HG03432 (cell line): Measurements from ENCODE around the gene CFAP299.
"Not testable (repeated sequence)": the region's sequence is repeated elsewhere in the genome, so short reads cannot be mapped to it uniquely, and the experiment has no call there.

Experiments
- ATAC-seq: cut with Tn5 transposase; IDR thresholded peaks from one replicate; pipeline ENCODE4 v1.9.1; 2021; ENCODE audit warnings: mild to moderate bottlenecking, moderate library complexity; ENCODE audit not compliant: unreplicated experiment

Gene CFAP299

DNA sequence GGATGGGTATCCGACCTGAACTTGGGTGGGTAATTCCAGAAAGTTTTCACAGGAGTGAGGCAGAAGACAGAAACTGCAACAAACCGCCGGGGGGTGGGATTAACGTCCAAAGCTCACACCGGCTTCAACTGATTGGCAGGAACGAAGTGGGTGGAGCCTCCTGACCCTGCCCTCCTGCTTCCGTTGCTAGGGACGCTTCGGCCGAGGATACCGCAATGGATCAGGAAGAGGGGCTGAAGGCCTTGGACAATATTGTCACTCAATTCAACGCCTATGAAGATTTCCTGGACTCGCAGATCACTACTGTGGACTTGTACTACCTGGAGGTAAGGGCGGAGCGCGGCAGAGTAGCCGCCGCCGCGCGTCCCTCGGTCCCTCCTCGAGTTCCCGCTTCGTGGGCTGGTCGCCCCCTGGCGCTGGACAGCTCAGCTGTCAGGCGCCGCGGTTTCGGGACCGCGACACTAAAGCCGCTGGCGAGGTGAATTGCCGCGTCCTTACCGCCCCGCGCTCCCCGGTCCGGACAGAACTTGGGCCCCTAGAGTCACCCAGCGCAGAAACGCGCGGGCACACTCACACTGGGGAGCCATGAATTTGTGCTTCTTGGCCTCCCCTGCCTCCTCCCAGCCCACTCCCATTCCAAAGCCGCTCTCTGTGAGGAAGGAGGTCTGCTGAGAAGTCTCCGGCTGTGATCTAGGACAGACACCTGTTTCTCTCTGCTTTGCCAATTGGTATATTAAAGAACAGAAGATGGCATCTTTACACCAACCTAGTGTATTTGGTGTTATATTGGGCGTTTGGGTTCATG, at the start of gene CFAP299:
TSS of gene CFAP299 (plus strand) at position 177 of the 805 bp plus-strand sequence.
- ATAC-seq: peak; percentile 99

DNA sequence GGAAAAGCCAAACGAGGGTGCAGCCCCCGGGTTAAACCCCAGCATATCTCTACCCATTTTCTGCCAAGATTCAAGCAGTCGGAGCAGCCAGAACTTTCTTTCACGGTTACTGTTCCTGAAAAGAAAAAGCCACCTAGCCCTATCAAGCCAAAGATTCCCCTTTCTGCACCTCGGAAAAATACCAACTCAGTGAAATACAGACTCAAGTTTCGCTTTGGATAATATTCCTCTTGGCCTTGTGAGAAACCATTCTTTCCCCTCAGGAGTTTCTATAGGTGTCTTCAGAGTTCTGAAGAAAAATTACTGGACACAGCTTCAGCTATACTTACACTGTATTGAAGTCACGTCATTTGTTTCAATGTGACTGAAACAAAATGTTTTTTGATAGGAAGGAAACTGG, 49.1 kb upstream of the CFAP299 start:
- ATAC-seq: no peak

DNA sequence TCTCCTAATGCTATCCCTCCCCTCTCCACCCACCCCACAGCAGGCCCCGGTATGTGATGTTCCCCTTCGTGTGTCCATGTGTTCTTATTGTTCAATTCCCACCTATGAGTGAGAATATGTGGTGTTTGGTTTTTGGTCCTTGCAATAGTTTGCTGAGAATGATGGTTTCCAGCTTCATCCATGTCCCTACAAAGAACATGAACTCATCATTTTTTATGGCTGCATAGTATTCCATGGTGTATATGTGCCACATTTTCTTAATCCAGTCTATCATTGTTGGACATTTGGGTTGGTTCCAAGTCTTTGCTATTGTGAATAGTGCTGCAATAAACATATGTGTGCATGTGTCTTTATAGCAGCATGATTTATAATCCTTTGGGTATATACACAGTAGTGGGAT, 44.9 kb upstream of the CFAP299 start:
- not testable (repeated sequence) for ATAC-seq

- no peak for ATAC-seq
Measured at GRCh38 chr4:80294206-80294605, 41.3 kb upstream of the CFAP299 start.

DNA sequence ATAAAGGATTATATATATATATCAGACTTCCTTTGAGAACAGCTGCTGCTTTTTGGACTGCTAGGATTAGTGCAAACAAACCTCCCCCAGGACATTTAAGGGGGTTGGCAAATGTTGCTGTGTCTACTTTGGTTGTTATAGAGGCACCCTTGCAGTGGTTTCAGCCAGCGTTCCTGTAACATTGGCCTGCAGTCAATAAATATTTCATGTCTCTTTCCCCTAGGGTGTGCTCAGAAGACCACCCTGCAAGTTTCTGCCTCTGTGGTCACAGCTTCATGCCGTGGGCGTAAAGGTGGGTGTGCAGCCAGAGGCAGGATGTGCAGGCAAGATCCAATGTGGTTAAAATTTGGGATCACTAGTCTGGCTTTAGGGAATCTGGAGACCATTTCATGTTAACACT, 40.2 kb upstream of the CFAP299 start:
- ATAC-seq: no peak

DNA sequence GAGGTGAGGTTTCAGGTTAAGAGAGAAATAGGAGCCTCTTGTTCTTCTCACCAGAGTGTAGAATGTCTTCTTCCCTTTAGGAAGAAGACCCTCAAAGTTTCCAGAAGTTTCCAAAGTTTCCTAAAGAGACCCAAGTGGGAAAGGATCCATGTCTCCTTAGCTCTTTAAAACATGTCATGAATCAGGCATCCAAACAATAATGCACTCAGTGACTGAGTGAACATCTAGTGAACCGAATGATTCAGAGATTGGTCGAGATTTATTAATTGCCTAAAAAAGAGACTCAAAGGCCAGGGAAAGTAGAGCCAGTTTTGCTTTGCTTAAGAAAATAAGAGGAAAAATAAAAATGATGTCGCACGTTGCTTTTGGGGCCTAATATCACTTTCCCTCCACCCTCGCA, 39.7 kb upstream of the CFAP299 start:
- no peak for ATAC-seq

- ATAC-seq: no peak
Measured at GRCh38 chr4:80301884-80302283, 33.6 kb upstream of the CFAP299 start.

DNA sequence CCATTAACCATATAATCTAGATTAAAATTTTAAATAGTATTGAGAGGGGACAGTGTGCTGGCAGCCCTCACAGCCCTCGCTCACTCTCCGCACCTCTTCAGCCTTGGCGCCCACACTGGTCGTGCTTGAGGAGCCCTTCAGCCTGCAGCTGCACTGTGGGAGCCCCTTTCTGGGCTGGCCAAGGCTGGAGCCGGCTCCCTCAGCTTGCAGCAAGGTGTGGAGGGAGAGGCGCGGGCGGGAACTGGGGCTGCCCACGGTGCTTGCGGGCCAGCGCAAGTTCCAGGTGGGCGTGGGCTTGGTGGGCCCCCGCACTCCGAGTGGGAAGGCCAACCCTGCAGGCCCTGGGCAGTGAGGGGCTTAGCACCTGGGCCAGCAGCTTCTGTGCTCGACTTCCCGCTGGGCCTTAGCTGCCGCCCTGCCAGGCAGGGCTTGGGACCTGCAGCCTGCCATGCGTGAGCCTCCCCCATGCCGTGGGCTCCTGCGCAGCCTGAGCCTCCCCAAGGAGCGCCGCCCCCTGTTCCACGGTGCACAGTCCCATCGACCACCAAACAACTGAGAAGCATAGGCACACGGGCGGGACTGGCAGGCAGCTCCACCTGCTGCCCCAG, 32.8 kb upstream of the CFAP299 start:
- ATAC-seq: no peak

- ATAC-seq: no peak
Measured at GRCh38 chr4:80305466-80305865, 30.1 kb upstream of the CFAP299 start.

GRCh38 chr4:80306260-80306659, 29.3 kb upstream of the CFAP299 start:
- no peak for ATAC-seq

DNA sequence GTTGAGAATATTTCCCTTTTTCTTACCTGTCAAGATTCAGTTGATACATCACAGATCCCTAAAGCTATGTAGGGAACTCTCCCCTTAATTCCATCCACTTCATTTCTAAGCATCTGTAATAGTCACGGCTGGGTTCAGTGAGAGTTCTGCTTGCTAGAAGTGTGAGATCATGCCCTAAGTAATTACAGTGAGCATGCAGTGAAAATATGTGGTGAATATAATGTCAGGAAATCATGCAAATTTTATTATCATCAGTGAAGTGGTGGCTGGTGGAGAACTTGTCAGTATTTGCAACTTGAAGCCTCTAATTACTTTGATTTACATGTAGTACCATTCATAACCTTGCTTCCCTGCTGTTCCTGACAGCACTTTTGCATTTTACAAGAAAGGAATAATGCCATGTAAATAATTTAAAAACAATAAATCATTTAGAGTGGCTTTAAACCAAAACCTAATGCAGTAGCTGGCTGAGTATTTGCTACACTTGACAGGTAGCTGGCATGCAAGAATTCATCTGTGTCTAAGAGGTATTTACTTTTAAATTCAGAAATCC, 28.3 kb upstream of the CFAP299 start:
- ATAC-seq: no peak

DNA sequence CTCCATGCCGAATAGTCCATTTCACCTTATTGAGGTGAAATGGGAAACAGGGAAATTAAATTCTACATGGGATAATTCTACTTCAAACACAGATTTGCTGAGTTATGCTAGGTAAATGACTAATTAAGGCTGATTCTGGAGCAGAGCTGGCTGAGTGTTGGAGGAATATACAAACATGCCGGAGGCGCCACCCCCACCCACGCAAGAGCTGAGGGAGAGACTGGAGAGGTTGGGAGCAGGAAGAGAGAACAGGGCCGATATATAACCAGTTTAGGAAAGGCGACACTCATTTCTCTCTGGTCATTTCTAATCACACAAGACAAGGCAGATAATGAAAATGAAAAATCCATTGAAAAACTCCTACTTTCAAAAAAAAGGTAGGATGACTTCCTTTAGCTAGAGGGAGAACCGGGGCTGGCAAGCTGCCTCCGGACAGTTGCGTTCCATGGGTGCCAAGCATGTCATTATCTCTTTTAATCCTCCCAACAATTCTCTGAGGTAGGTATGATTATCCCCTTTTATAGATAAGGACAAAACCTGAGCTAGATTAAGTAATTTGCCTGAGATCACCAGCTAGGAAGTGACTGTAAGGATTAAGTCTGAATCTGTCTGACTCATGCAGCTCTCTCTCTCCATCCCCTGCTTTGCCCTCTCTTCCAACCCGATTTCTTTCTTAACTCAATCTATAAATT, 27.6 kb upstream of the CFAP299 start:
- ATAC-seq: no peak

- no peak for ATAC-seq
Measured at GRCh38 chr4:80308466-80308822, 27.1 kb upstream of the CFAP299 start.

GRCh38 chr4:80309294-80310004, 26.1 kb upstream of the CFAP299 start:
- no peak for ATAC-seq

DNA sequence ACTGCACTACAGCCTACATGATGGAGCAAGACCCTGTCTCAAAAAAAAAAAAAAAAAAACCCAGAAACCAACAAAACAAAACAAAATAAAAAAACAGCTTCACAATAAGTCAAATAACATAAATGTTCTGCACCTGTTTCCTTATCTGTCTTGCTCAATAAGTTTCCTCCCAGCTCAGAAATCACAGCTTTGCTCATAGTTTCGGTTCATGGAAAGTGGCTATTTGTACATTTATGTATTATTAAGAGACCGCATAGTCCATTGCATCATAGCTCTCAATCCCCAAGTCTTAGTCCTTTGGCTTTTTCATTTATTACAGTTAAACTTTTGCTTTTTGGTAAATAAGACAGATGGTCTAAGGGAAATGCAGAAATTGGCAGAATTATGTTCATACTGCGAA, 24.4 kb upstream of the CFAP299 start:
- no peak for ATAC-seq

GRCh38 chr4:80312124-80312523, 23.4 kb upstream of the CFAP299 start:
- ATAC-seq: no peak

- ATAC-seq: no peak
Measured at GRCh38 chr4:80313627-80314026, 21.9 kb upstream of the CFAP299 start.

- ATAC-seq: not testable (repeated sequence)
Measured at GRCh38 chr4:80315848-80316247, 19.7 kb upstream of the CFAP299 start.

DNA sequence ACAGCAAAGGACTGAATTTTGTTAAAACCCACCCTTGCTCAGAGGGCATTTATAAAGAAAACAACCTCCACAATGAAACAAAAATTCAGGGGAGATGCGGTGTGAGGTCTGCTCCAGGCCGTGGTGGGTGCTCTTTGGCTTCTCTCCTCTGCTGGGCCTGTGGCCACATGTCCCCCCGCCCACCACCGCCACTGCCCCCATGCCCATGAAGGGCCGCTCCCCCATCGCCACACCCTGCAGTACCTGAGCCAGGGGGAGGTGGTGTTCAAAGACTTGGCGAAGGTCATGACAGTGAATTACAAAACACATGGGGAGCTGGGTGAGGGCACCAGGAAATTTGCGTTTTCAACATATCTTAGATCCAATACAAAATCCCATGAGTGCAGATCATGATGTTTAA, 14.2 kb upstream of the CFAP299 start:
- ATAC-seq: no peak

- no peak for ATAC-seq
Measured at GRCh38 chr4:80321776-80322175, 13.8 kb upstream of the CFAP299 start.

DNA sequence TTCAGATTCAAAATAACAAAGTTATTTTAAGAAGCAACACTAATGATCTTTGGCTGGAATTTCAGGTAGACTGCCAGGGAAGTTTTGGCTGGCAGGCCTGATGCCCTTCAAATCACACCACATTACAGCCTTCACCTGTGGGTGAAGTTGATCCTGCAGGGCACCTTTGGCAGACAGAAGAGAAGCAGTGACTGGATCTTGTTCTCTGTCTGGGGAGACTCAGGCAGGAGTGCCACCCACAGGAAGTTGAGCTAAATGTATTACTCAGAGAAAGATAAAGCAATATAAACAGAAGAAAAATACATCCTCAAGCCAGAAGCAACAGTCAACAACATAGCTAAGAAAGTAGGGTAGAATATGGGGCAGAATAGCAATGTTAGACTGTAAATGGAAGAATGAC, 12.8 kb upstream of the CFAP299 start:
- no peak for ATAC-seq
